ENCODE measurements around the gene STARD3. TPM values are rescaled to one million over a fixed set of nuclear protein-coding genes. Genes with fewer than 3 reads are reported as not detected.
"Not testable (repeated sequence)": the region's sequence is repeated elsewhere in the genome, so short reads cannot be mapped to it uniquely, and the experiment has no call there.

The STARD3 gene
- 18.2 TPM for total RNA-seq
- polyA plus RNA-seq, result 69.4 TPM

- Histone ChIP-seq H3K4me1 (ENCODE audit: insufficient read depth) (no peaks in the 10 kb centered on the region), H3K27ac (ENCODE audit: low read depth) (peak within 1 kb of the TSS; percentile 77), H3K36me3 (ENCODE audit: insufficient read depth) (no peaks in the 10 kb centered on the region), H3K4me3 (ENCODE audit: low read depth, low read length) (peak within 1 kb of the TSS; percentile 60)
- WGBS, result under 1% methylated on average over 69 of the region's 69 CpGs
- peak; percentile 65 for DNase-seq (ENCODE audit: extremely low spot score)
These were observed at the start of gene STARD3 for GRCh38 chr17:39636927-39637736. TSS of gene STARD3 (plus strand) at chr17:39637144. CDS start at chr17:39653532, 16,388 bp downstream.

- not testable (repeated sequence) for H3K4me3 ChIP-seq (ENCODE audit: low read depth, low read length); H3K36me3 ChIP-seq (ENCODE audit: insufficient read depth); H3K4me1 ChIP-seq (ENCODE audit: insufficient read depth); H3K27ac ChIP-seq (ENCODE audit: low read depth); DNase-seq (ENCODE audit: extremely low spot score)
- WGBS, result 60% methylated on average over 2 of the region's 2 CpGs
These were observed 46.8 kb upstream of the STARD3 start for GRCh38 chr17:39590180-39590579.

GRCh38 chr17:39591958-39592954, 44.7 kb upstream of the STARD3 start:
- Histone ChIP-seq H3K36me3 (ENCODE audit: insufficient read depth) (no peaks in the 10 kb centered on the region), H3K4me3 (ENCODE audit: low read depth, low read length) (no peak overlapping the region), H3K4me1 (ENCODE audit: insufficient read depth) (no peaks in the 10 kb centered on the region), H3K27ac (ENCODE audit: low read depth) (no peak overlapping the region)
- DNase-seq (ENCODE audit: extremely low spot score), result peak; percentile 40
- 3% methylated on average over 22 of the region's 22 CpGs for WGBS

- 79% methylated on average over 2 of the region's 2 CpGs for WGBS
- Histone ChIP-seq H3K4me3 (ENCODE audit: low read depth, low read length) (no peak overlapping the region), H3K4me1 (ENCODE audit: insufficient read depth) (no peaks in the 10 kb centered on the region), H3K36me3 (ENCODE audit: insufficient read depth) (no peaks in the 10 kb centered on the region), H3K27ac (ENCODE audit: low read depth) (no peak overlapping the region)
- no peak for DNase-seq (ENCODE audit: extremely low spot score)
These were observed 43.6 kb upstream of the STARD3 start for GRCh38 chr17:39593371-39593770.

- H3K36me3 ChIP-seq (ENCODE audit: insufficient read depth), result no peaks in the 10 kb centered on the region
- 9% methylated on average over 4 of the region's 4 CpGs for WGBS
These were observed 41.6 kb upstream of the STARD3 start for GRCh38 chr17:39595294-39595693.

GRCh38 chr17:39595928-39596510, 40.9 kb upstream of the STARD3 start:
- DNase-seq (ENCODE audit: extremely low spot score), result no peak
- peaks cover 2% of the 10 kb centered on the region for H3K4me1 ChIP-seq (ENCODE audit: insufficient read depth)
- WGBS, result 11% methylated on average over 11 of the region's 11 CpGs

More at GRCh38 chr17:39595294-39595693, 41.6 kb upstream of the STARD3 start:
- H3K27ac ChIP-seq (ENCODE audit: low read depth), result no peak overlapping the region
- peaks cover 2% of the 10 kb centered on the region for H3K4me1 ChIP-seq (ENCODE audit: insufficient read depth)
- no peak overlapping the region for H3K4me3 ChIP-seq (ENCODE audit: low read depth, low read length)
- no peak for DNase-seq (ENCODE audit: extremely low spot score)

GRCh38 chr17:39596543-39597267, 40.2 kb upstream of the STARD3 start:
- Histone ChIP-seq H3K4me1 (ENCODE audit: insufficient read depth) (peaks cover 2% of the 10 kb centered on the region), H3K4me3 (ENCODE audit: low read depth, low read length) (no peak overlapping the region), H3K36me3 (ENCODE audit: insufficient read depth) (no peaks in the 10 kb centered on the region), H3K27ac (ENCODE audit: low read depth) (no peak overlapping the region)
- no peak for DNase-seq (ENCODE audit: extremely low spot score)
- 1% methylated on average over 47 of the region's 47 CpGs for WGBS

More at GRCh38 chr17:39595928-39596510, 40.9 kb upstream of the STARD3 start:
- no peak overlapping the region for H3K4me3 ChIP-seq (ENCODE audit: low read depth, low read length)
- H3K36me3 ChIP-seq (ENCODE audit: insufficient read depth), result no peaks in the 10 kb centered on the region
- no peak overlapping the region for H3K27ac ChIP-seq (ENCODE audit: low read depth)

- 10% methylated on average over 22 of the region's 22 CpGs for WGBS
- DNase-seq (ENCODE audit: extremely low spot score), result no peak
- Histone ChIP-seq H3K4me3 (ENCODE audit: low read depth, low read length) (no peak overlapping the region), H3K4me1 (ENCODE audit: insufficient read depth) (peaks cover 2% of the 10 kb centered on the region), H3K36me3 (ENCODE audit: insufficient read depth) (no peaks in the 10 kb centered on the region), H3K27ac (ENCODE audit: low read depth) (no peak overlapping the region)
These were observed 39.4 kb upstream of the STARD3 start for GRCh38 chr17:39597372-39598046.

- no peaks in the 10 kb centered on the region for H3K36me3 ChIP-seq (ENCODE audit: insufficient read depth)
- no peak for DNase-seq (ENCODE audit: extremely low spot score)
- H3K4me1 ChIP-seq (ENCODE audit: insufficient read depth), result peaks cover 2% of the 10 kb centered on the region
- no peak overlapping the region for H3K27ac ChIP-seq (ENCODE audit: low read depth)
- H3K4me3 ChIP-seq (ENCODE audit: low read depth, low read length), result no peak overlapping the region
- 9% methylated on average over 13 of the region's 13 CpGs for WGBS
These were observed 38.9 kb upstream of the STARD3 start for GRCh38 chr17:39598047-39598481.

GRCh38 chr17:39598630-39599003, 38.3 kb upstream of the STARD3 start:
- no peak for DNase-seq (ENCODE audit: extremely low spot score)
- peaks cover 2% of the 10 kb centered on the region for H3K4me1 ChIP-seq (ENCODE audit: insufficient read depth)
- WGBS, result 6% methylated on average over 17 of the region's 17 CpGs
- H3K4me3 ChIP-seq (ENCODE audit: low read depth, low read length), result no peak overlapping the region
- H3K27ac ChIP-seq (ENCODE audit: low read depth), result no peak overlapping the region
- no peaks in the 10 kb centered on the region for H3K36me3 ChIP-seq (ENCODE audit: insufficient read depth)

GRCh38 chr17:39599004-39599664, 37.8 kb upstream of the STARD3 start:
- Histone ChIP-seq H3K4me3 (ENCODE audit: low read depth, low read length) (no peak overlapping the region), H3K27ac (ENCODE audit: low read depth) (no peak overlapping the region), H3K4me1 (ENCODE audit: insufficient read depth) (peaks cover 4% of the 10 kb centered on the region), H3K36me3 (ENCODE audit: insufficient read depth) (no peaks in the 10 kb centered on the region)
- no peak for DNase-seq (ENCODE audit: extremely low spot score)
- 2% methylated on average over 36 of the region's 36 CpGs for WGBS

GRCh38 chr17:39599665-39600231, 37.2 kb upstream of the STARD3 start:
- DNase-seq (ENCODE audit: extremely low spot score), result no peak
- no peak overlapping the region for H3K27ac ChIP-seq (ENCODE audit: low read depth)
- no peak overlapping the region for H3K4me3 ChIP-seq (ENCODE audit: low read depth, low read length)
- WGBS, result 6% methylated on average over 28 of the region's 28 CpGs
- no peaks in the 10 kb centered on the region for H3K36me3 ChIP-seq (ENCODE audit: insufficient read depth)
- H3K4me1 ChIP-seq (ENCODE audit: insufficient read depth), result peaks cover 4% of the 10 kb centered on the region

Data from urinary bladder (tissue), 4 donors.